GM12878 (cell line): Measurements from ENCODE around the gene EPO. TPM values are rescaled to one million over a fixed set of nuclear protein-coding genes. Genes with fewer than 3 reads are reported as not detected.

ENCODE experiments used
- ATAC-seq: fragments of 200-7000 bp; cut with Tn5 transposase; 3 replicates; pipeline ENCODE4 v1.9.1; 2020; ENCODE audit warnings: mild to moderate bottlenecking, moderate library complexity
- BruUV-seq: library from RNA; stranded (reverse); fragments of 400-500 nt; replicated peaks from 2 replicates; lab custom pipeline; 2021; lab: Mats Ljungman, UMichigan
- CTCF ChIA-PET: fragments of 300-600 bp; sonication (Branson Sonifier 250); formaldehyde crosslinking; extraction: SDS; loops from one replicate; lab custom pipeline; 2021; ENCODE audit warnings: inconsistent platforms; lab: Yijun Ruan, JAX
- POLR2A ChIA-PET: fragments of 350-600 bp; formaldehyde crosslinking; extraction: SDS; loops from one replicate; lab custom pipeline; 2021; ENCODE audit warnings: inconsistent platforms; lab: Charles Lee
- RAD21 ChIA-PET: fragments of 300-600 bp; sonication (Branson Sonifier 250); formaldehyde crosslinking; loops from one replicate; lab custom pipeline; 2023; ENCODE audit warnings: antibody characterized with exemption; ENCODE audit not compliant: unreplicated experiment; lab: Charles Lee
- SMC1A ChIA-PET: fragments of 300-600 bp; sonication (Branson Sonifier 250); formaldehyde crosslinking; loops from one replicate; lab custom pipeline; 2023; ENCODE audit not compliant: unreplicated experiment, uncharacterized antibody; lab: Charles Lee
- DNase-seq: peaks from one replicate; pipeline ENCODE4 v3.0.0-alpha.2; 2011; ENCODE audit warnings: low read depth, low spot score
- FAIRE-seq: peaks from 3 replicates; lab custom pipeline; 2011; peaks lifted over from hg19 to GRCh38; lab: Jason Lieb, UNC
- H2AFZ ChIP-seq: 2 replicates; pipeline ENCODE4 v1.6.0; 2011; ENCODE audit warnings: low read depth, low read length, control low read depth; ENCODE audit not compliant: control insufficient read depth
- H3K27ac ChIP-seq: 2 replicates; pipeline ENCODE4 v1.5.1; 2011; ENCODE audit warnings: control low read depth; ENCODE audit not compliant: control insufficient read depth, insufficient read depth
- H3K27me3 ChIP-seq, 2 experiments: replicated peaks in 1 of 2; 2 replicates each; pipeline versions ENCODE4 v1.6.0 to v1.6.1; 2011; ENCODE audit warnings: low read length in 1 of 2; ENCODE audit not compliant: control insufficient read depth in 2 of 2, insufficient read depth in 2 of 2
- H3K36me3 ChIP-seq, 2 experiments: 2 replicates each; pipeline ENCODE4 v1.5.1; 2011; ENCODE audit warnings: low read length in 1 of 2; ENCODE audit not compliant: control insufficient read depth in 2 of 2, insufficient read depth in 2 of 2
- H3K4me1 ChIP-seq: 2 replicates; pipeline ENCODE4 v1.6.1; 2011; ENCODE audit warnings: mild to moderate bottlenecking, low read length, moderate library complexity, mixed read lengths; ENCODE audit not compliant: control insufficient read depth, insufficient read depth
- H3K4me2 ChIP-seq: 2 replicates; pipeline ENCODE4 v1.6.0; 2011; ENCODE audit warnings: control low read depth; ENCODE audit not compliant: control insufficient read depth, insufficient read depth
- H3K4me3 ChIP-seq: fragments of 200-600 bp; sonication (generic); 2 replicates; pipeline ENCODE4 v1.5.1; 2016
- H3K79me2 ChIP-seq: 2 replicates; pipeline ENCODE4 v1.6.0; 2011; ENCODE audit warnings: low read length; ENCODE audit not compliant: control insufficient read depth, insufficient read depth
- H3K9ac ChIP-seq: 2 replicates; pipeline ENCODE4 v1.8.0; 2011; ENCODE audit warnings: low read length, control low read depth, mixed read lengths; ENCODE audit not compliant: control insufficient read depth, insufficient read depth
- H3K9me3 ChIP-seq: replicated peaks from 3 replicates; pipeline ENCODE4 v1.5.1; 2011; ENCODE audit warnings: mild to moderate bottlenecking, low read length; ENCODE audit not compliant: control insufficient read depth, insufficient read depth
- H4K20me1 ChIP-seq: 2 replicates; pipeline ENCODE4 v1.6.0; 2011; ENCODE audit not compliant: control insufficient read depth, insufficient read depth
- ESRRA ChIP-seq: IDR thresholded peaks from 2 replicates; pipeline ENCODE4 v1.6.1; 2012; ENCODE audit warnings: mild to moderate bottlenecking, low read length, improper control_type of control experiment
- ETV6 ChIP-seq, 2 experiments: fragments of 450-650 bp in 1 of 2; IDR thresholded peaks in 1 of 2; conservative IDR thresholded peaks in 1 of 2; 2 replicates each; pipeline ENCODE4 v1.6.1; 2014; ENCODE audit warnings: antibody characterized with exemption in 1 of 2, borderline replicate concordance in 1 of 2, low read depth in 1 of 2, mild to moderate bottlenecking in 1 of 2, moderate library complexity in 1 of 2
- IRF4 ChIP-seq: IDR thresholded peaks from 2 replicates; pipeline ENCODE4 v1.6.1; 2011; ENCODE audit warnings: low read depth, low read length
- MTA3 ChIP-seq: IDR thresholded peaks from 2 replicates; pipeline ENCODE4 v1.6.1; 2012; ENCODE audit warnings: low read length, inconsistent platforms, borderline replicate concordance
- PAX5 ChIP-seq: IDR thresholded peaks from 2 replicates; pipeline ENCODE4 v1.6.1; 2011; ENCODE audit warnings: low read depth, low read length, borderline replicate concordance
- POLR2AphosphoS2 ChIP-seq: IDR thresholded peaks from 2 replicates; pipeline ENCODE4 v1.6.1; 2011; ENCODE audit warnings: low read depth, mild to moderate bottlenecking, low read length, improper control_type of control experiment, moderate library complexity
- RAD51 ChIP-seq: fragments of 450-650 bp; IDR thresholded peaks from 2 replicates; pipeline ENCODE4 v1.6.1; 2016; ENCODE audit warnings: moderate library complexity, mild to moderate bottlenecking, inconsistent platforms
- RCOR1 ChIP-seq: conservative IDR thresholded peaks from 2 replicates; pipeline ENCODE4 v1.6.1; 2012; ENCODE audit warnings: low read depth, low read length, improper control_type of control experiment
- SREBF1 ChIP-seq: IDR thresholded peaks from 2 replicates; pipeline ENCODE4 v1.6.1; 2012; ENCODE audit warnings: mild to moderate bottlenecking, low read length
- TAF1 ChIP-seq: IDR thresholded peaks from 2 replicates; pipeline ENCODE4 v1.6.1; 2011; ENCODE audit warnings: mild to moderate bottlenecking, low read depth, low read length, borderline replicate concordance
- ZNF217 ChIP-seq: fragments of 450-650 bp; IDR thresholded peaks from 2 replicates; pipeline ENCODE4 v1.6.1; 2017; ENCODE audit warnings: antibody characterized with exemption, mild to moderate bottlenecking
- WGBS: methylation state at CpG from one replicate; pipeline ENCODE4 v1.1.6; 2016; ENCODE audit warnings: low lambda C conversion rate; ENCODE audit not compliant: insufficient replicate concordance, insufficient coverage; ENCODE audit errors: missing lambda C conversion rate; 5-methylcytosine and 5-hydroxymethylcytosine counted together
- in situ Hi-C: fragments of 300-500 bp; cut with MboI; formaldehyde crosslinking; loops from 9 replicates; pipeline ENCODE4 v1.14.3; 2018; ENCODE audit warnings: mixed read lengths
- intact Hi-C: fragments of 100-400 bp; cut with micrococcal nuclease; formaldehyde crosslinking; loops from one replicate; pipeline ENCODE4 v1.14.2; 2022; ENCODE audit not compliant: unreplicated experiment
- polyA plus RNA-seq, 11 experiments: library from polyadenylated mRNA; depleted of rRNA in 4 of 11; unstranded in 6 of 11; stranded (reverse) in 5 of 11; fragments of >200 nt; fragmentation: Nextera tagmentation in 4 of 11; fragmentation: Illumina TruSeq in 1 of 11; extraction: Ambion mirVana in 4 of 11; extraction: Trizol in 1 of 11; gene quantifications; 1 replicate in 1 of 11; 2 replicates in 10 of 11; pipeline versions ENCODE4 v1.2.1 to v1.2.3, GENCODE V29; 2011 to 2016; ENCODE audit warnings: inconsistent platforms in 2 of 11, missing spikeins in 2 of 11, low read depth in 1 of 11
- total RNA-seq, 4 experiments: library from RNA; depleted of rRNA in 3 of 4; stranded (reverse); fragments of >200 nt in 3 of 4; fragmentation: Illumina TruSeq in 1 of 4; extraction: Trizol in 1 of 4; gene quantifications; 2 replicates each; pipeline versions ENCODE4 v1.2.1 to v1.2.3, GENCODE V29; 2013 to 2021
- TF ChIP-seq, protein P1 (sequence below): fragments of 450-650 bp; IDR thresholded peaks from 2 replicates; pipeline ENCODE4 v1.6.1; 2016; ENCODE audit warnings: mild to moderate bottlenecking, moderate library complexity, borderline replicate concordance
- TF ChIP-seq, protein P2 (sequence below): IDR thresholded peaks from 2 replicates; pipeline ENCODE4 v1.6.1; 2011; ENCODE audit warnings: mild to moderate bottlenecking, low read depth, low read length, moderate library complexity; ENCODE audit not compliant: insufficient replicate concordance
- TF ChIP-seq, protein P3 (sequence below): fragments of 450-650 bp; formaldehyde crosslinking; IDR thresholded peaks from 2 replicates; pipeline ENCODE4 v1.5.0; 2022; ENCODE audit warnings: mild to moderate bottlenecking, missing genetic modification characterization
- TF ChIP-seq, protein P4 (sequence below): fragments of 450-650 bp; IDR thresholded peaks from 2 replicates; pipeline ENCODE4 v1.6.1; 2017; ENCODE audit warnings: low read depth, mild to moderate bottlenecking, moderate library complexity

EPO gene
- total and polyA plus RNA-seq, 10 of the 15 experiments (the other 5 are each of a cell fraction or from before 2014, with no cell fraction given): 0.06 to 0.19 TPM; not detected in 8

DNA sequence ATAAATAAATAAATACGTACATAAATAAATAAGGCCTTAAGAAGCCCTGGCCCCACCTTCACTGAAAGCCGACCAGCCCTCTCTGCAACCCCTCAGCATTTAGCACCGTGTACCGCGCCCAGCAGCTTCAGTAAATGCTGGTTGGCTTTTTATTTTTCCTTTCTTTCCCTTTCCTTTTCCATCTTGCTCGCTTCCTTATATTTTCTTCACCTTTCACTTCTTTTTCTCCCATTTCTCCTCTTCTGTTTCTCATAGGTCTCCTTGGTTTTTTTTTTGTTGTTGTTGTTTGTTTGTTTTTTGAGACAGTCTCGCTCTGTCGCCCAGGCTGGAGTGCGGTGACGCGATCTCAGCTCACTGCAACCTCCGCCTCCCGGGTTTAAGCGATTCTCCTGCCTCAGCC, 24.3 kb downstream of the EPO start:
- H4K20me1 ChIP-seq: no peaks in the 10 kb centered on the region
- ChIA-PET POLR2A (no interaction called here), RAD21 (no interaction called here), SMC1A (no interaction called here), CTCF (no interaction called here)
- no peaks in the 10 kb centered on the region for H3K36me3 ChIP-seq
- H3K27me3 ChIP-seq: no peaks in the 10 kb centered on the region
- FAIRE-seq: no peak
- H3K9me3 ChIP-seq: no peaks in the 10 kb centered on the region
- H3K9ac ChIP-seq: no peak overlapping the region
- in situ Hi-C loops: no loop called here
- ATAC-seq: no peak
- H2AFZ ChIP-seq: no peak overlapping the region
- no peak overlapping the region for H3K4me3 ChIP-seq
- no peaks in the 10 kb centered on the region for H3K79me2 ChIP-seq
- 70% methylated on average over 14 of the region's 14 CpGs for WGBS
- H3K4me2 ChIP-seq: no peak overlapping the region
- BruUV-seq: no TSS peak
- no peaks in the 10 kb centered on the region for H3K4me1 ChIP-seq
- H3K27ac ChIP-seq: no peak overlapping the region
- no peak for DNase-seq
- intact Hi-C loops: no loop called here
- TF ChIP-seq, protein P1, sequence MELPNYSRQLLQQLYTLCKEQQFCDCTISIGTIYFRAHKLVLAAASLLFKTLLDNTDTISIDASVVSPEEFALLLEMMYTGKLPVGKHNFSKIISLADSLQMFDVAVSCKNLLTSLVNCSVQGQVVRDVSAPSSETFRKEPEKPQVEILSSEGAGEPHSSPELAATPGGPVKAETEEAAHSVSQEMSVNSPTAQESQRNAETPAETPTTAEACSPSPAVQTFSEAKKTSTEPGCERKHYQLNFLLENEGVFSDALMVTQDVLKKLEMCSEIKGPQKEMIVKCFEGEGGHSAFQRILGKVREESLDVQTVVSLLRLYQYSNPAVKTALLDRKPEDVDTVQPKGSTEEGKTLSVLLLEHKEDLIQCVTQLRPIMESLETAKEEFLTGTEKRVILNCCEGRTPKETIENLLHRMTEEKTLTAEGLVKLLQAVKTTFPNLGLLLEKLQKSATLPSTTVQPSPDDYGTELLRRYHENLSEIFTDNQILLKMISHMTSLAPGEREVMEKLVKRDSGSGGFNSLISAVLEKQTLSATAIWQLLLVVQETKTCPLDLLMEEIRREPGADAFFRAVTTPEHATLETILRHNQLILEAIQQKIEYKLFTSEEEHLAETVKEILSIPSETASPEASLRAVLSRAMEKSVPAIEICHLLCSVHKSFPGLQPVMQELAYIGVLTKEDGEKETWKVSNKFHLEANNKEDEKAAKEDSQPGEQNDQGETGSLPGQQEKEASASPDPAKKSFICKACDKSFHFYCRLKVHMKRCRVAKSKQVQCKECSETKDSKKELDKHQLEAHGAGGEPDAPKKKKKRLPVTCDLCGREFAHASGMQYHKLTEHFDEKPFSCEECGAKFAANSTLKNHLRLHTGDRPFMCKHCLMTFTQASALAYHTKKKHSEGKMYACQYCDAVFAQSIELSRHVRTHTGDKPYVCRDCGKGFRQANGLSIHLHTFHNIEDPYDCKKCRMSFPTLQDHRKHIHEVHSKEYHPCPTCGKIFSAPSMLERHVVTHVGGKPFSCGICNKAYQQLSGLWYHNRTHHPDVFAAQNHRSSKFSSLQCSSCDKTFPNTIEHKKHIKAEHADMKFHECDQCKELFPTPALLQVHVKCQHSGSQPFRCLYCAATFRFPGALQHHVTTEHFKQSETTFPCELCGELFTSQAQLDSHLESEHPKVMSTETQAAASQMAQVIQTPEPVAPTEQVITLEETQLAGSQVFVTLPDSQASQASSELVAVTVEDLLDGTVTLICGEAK: no peak
- TF ChIP-seq RAD51 (no peak), ZNF217 (no peak), IRF4 (no peak), PAX5 (no peak), ETV6 (conservative IDR thresholded peaks at IDR 0.05 in 1 of 2, IDR thresholded peaks at IDR 0.05 in 1 of 2; ENCODE audit: borderline replicate concordance in 1 of 2, low read depth in 1 of 2) (no peak), MTA3 (no peak), TAF1 (no peak), POLR2AphosphoS2 (no peak), RCOR1 (no peak), ESRRA (no peak), SREBF1 (no peak)
- TF ChIP-seq, protein P2, sequence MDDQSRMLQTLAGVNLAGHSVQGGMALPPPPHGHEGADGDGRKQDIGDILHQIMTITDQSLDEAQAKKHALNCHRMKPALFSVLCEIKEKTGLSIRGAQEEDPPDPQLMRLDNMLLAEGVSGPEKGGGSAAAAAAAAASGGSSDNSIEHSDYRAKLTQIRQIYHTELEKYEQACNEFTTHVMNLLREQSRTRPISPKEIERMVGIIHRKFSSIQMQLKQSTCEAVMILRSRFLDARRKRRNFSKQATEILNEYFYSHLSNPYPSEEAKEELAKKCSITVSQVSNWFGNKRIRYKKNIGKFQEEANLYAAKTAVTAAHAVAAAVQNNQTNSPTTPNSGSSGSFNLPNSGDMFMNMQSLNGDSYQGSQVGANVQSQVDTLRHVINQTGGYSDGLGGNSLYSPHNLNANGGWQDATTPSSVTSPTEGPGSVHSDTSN: no peak
- TF ChIP-seq, protein P3, sequence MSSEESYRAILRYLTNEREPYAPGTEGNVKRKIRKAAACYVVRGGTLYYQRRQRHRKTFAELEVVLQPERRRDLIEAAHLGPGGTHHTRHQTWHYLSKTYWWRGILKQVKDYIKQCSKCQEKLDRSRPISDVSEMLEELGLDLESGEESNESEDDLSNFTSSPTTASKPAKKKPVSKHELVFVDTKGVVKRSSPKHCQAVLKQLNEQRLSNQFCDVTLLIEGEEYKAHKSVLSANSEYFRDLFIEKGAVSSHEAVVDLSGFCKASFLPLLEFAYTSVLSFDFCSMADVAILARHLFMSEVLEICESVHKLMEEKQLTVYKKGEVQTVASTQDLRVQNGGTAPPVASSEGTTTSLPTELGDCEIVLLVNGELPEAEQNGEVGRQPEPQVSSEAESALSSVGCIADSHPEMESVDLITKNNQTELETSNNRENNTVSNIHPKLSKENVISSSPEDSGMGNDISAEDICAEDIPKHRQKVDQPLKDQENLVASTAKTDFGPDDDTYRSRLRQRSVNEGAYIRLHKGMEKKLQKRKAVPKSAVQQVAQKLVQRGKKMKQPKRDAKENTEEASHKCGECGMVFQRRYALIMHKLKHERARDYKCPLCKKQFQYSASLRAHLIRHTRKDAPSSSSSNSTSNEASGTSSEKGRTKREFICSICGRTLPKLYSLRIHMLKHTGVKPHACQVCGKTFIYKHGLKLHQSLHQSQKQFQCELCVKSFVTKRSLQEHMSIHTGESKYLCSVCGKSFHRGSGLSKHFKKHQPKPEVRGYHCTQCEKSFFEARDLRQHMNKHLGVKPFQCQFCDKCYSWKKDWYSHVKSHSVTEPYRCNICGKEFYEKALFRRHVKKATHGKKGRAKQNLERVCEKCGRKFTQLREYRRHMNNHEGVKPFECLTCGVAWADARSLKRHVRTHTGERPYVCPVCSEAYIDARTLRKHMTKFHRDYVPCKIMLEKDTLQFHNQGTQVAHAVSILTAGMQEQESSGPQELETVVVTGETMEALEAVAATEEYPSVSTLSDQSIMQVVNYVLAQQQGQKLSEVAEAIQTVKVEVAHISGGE (CRISPR knock-in tag): no peak
- TF ChIP-seq, protein P4, sequence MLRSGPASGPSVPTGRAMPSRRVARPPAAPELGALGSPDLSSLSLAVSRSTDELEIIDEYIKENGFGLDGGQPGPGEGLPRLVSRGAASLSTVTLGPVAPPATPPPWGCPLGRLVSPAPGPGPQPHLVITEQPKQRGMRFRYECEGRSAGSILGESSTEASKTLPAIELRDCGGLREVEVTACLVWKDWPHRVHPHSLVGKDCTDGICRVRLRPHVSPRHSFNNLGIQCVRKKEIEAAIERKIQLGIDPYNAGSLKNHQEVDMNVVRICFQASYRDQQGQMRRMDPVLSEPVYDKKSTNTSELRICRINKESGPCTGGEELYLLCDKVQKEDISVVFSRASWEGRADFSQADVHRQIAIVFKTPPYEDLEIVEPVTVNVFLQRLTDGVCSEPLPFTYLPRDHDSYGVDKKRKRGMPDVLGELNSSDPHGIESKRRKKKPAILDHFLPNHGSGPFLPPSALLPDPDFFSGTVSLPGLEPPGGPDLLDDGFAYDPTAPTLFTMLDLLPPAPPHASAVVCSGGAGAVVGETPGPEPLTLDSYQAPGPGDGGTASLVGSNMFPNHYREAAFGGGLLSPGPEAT: no peak
